ENCODE data around the gene TTC3. TPM values are rescaled to one million over a fixed set of nuclear protein-coding genes. Genes with fewer than 3 reads are reported as not detected.

The TTC3 gene
- polyA plus RNA-seq, 1 donor from 2014 or later: 332 TPM

DNA sequence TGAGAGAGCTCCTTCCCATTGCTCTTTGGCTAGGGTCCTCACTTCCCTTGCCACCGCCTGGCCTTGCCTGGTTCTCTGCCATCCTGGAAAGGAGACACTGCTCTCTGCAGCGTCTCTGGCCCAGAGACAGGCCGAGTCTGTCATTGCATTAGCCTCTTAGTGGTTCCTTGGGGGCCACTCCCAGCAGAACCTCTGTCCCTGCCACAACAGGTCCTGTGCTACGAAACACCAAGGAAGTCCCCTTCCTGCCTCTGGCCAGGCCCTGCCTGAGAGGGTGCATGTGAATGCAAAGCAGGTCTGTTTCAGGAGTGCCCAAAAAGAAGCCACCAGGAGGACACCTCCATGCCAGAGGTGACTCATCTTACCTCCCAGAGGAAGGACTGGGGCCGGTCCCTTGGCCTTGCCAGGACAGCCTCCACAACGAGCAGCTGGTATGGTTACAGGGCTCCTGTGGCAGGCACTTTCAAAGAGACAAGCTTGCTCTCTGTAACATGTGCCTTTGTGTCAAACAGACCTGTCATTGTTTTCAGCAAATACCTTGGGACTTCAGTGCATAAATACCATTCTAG is 134.5 kb downstream of the TTC3 start:
- Histone ChIP-seq H3K9ac (ENCODE audit: low read length) (no peak overlapping the region), H4K20me1 (ENCODE audit: insufficient read depth) (no peaks in the 10 kb centered on the region), H3K27me3 (ENCODE audit: insufficient read depth, low read depth, low read length) (no peaks in the 10 kb centered on the region), H3F3A (ENCODE audit: insufficient read depth, low read length, poor library complexity, severe bottlenecking) (no peaks in the 10 kb centered on the region), H3K9me3 (ENCODE audit: low read length) (no peaks in the 10 kb centered on the region), H3K9me2 (ENCODE audit: insufficient read depth, low read length) (no peaks in the 10 kb centered on the region), H3K36me3 (ENCODE audit: insufficient read depth, low read length) (peaks cover 12% of the 10 kb centered on the region), H3K4me2 (ENCODE audit: low read length) (no peak overlapping the region), H3K79me2 (replicated peaks; ENCODE audit: insufficient read depth, low read length) (no peaks in the 10 kb centered on the region), H3K4me3 (ENCODE audit: low read length) (no peak overlapping the region), H2AFZ (ENCODE audit: low read depth, low read length) (no peak overlapping the region), H3K27ac (ENCODE audit: low read length) (no peak overlapping the region)
- TF ChIP-seq TAF1 (IDR thresholded peaks at IDR 0.05; ENCODE audit: low read depth) (no peak), MXI1 (conservative IDR thresholded peaks at IDR 0.05; ENCODE audit: poor library complexity, severe bottlenecking) (peak; percentile 5), POLR2AphosphoS5 (IDR thresholded peaks at IDR 0.05) (peak; percentile 3)

DNA sequence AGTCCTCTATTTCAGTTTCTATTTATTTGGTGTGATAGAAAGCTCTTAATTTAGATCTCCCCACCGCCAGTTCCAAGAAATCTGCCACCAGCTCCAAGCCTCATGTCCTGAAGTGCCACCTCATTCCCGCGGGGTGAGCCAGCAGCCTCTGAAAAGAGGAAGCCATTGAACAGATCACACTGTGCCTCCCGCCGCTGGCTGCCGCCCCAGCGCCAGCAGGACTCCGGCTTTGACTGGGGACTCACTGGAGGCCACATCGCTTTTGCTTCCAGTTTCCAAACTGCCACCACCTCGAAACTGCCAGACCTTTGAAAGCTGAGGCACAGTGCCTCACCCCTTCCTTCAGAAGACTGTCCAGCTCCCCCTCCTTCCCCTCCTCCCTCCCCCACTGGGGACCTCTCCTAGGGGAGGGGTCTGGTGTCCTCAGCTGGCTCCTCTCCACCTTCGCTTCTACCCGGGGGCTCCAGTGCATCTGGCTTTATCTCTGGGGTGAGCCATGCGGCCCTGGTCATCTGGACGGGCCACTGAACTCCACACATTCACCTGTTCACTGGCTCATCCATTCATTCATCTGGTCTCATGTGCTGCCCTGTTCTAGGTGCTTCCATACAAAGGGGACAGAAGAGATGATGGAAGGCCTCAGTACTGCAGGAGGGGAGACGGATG is 135.1 kb downstream of the TTC3 start:
- H3K4me3 ChIP-seq (ENCODE audit: low read length): no peak overlapping the region
- no peaks in the 10 kb centered on the region for H3K79me2 ChIP-seq (replicated peaks; ENCODE audit: insufficient read depth, low read length)
- no peak overlapping the region for H3K4me2 ChIP-seq (ENCODE audit: low read length)
- no peak overlapping the region for H3K9ac ChIP-seq (ENCODE audit: low read length)
- H3K9me3 ChIP-seq (ENCODE audit: low read length): no peaks in the 10 kb centered on the region
- no peak overlapping the region for H3K27ac ChIP-seq (ENCODE audit: low read length)
- H3K9me2 ChIP-seq (ENCODE audit: insufficient read depth, low read length): no peaks in the 10 kb centered on the region
- no peaks in the 10 kb centered on the region for H3K27me3 ChIP-seq (ENCODE audit: insufficient read depth, low read depth, low read length)
- peaks cover 6% of the 10 kb centered on the region for H3K36me3 ChIP-seq (ENCODE audit: insufficient read depth, low read length)
- no peaks in the 10 kb centered on the region for H3F3A ChIP-seq (ENCODE audit: insufficient read depth, low read length, poor library complexity, severe bottlenecking)
- H4K20me1 ChIP-seq (ENCODE audit: insufficient read depth): no peaks in the 10 kb centered on the region
- no peak for TF ChIP-seq MXI1 (conservative IDR thresholded peaks at IDR 0.05; ENCODE audit: poor library complexity, severe bottlenecking)
- TF ChIP-seq, protein P1, sequence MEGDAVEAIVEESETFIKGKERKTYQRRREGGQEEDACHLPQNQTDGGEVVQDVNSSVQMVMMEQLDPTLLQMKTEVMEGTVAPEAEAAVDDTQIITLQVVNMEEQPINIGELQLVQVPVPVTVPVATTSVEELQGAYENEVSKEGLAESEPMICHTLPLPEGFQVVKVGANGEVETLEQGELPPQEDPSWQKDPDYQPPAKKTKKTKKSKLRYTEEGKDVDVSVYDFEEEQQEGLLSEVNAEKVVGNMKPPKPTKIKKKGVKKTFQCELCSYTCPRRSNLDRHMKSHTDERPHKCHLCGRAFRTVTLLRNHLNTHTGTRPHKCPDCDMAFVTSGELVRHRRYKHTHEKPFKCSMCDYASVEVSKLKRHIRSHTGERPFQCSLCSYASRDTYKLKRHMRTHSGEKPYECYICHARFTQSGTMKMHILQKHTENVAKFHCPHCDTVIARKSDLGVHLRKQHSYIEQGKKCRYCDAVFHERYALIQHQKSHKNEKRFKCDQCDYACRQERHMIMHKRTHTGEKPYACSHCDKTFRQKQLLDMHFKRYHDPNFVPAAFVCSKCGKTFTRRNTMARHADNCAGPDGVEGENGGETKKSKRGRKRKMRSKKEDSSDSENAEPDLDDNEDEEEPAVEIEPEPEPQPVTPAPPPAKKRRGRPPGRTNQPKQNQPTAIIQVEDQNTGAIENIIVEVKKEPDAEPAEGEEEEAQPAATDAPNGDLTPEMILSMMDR (IDR thresholded peaks at IDR 0.05; ENCODE audit: poor library complexity, severe bottlenecking): no peak
- TF ChIP-seq POLR2AphosphoS5 (IDR thresholded peaks at IDR 0.05): no peak
- TF ChIP-seq RAD21 (conservative IDR thresholded peaks at IDR 0.05): no peak
- TF ChIP-seq SMC3 (conservative IDR thresholded peaks at IDR 0.05; ENCODE audit: poor library complexity): no peak
- TF ChIP-seq, protein P2, sequence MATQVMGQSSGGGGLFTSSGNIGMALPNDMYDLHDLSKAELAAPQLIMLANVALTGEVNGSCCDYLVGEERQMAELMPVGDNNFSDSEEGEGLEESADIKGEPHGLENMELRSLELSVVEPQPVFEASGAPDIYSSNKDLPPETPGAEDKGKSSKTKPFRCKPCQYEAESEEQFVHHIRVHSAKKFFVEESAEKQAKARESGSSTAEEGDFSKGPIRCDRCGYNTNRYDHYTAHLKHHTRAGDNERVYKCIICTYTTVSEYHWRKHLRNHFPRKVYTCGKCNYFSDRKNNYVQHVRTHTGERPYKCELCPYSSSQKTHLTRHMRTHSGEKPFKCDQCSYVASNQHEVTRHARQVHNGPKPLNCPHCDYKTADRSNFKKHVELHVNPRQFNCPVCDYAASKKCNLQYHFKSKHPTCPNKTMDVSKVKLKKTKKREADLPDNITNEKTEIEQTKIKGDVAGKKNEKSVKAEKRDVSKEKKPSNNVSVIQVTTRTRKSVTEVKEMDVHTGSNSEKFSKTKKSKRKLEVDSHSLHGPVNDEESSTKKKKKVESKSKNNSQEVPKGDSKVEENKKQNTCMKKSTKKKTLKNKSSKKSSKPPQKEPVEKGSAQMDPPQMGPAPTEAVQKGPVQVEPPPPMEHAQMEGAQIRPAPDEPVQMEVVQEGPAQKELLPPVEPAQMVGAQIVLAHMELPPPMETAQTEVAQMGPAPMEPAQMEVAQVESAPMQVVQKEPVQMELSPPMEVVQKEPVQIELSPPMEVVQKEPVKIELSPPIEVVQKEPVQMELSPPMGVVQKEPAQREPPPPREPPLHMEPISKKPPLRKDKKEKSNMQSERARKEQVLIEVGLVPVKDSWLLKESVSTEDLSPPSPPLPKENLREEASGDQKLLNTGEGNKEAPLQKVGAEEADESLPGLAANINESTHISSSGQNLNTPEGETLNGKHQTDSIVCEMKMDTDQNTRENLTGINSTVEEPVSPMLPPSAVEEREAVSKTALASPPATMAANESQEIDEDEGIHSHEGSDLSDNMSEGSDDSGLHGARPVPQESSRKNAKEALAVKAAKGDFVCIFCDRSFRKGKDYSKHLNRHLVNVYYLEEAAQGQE (IDR thresholded peaks at IDR 0.05; ENCODE audit: borderline replicate concordance): no peak
- no peak for TF ChIP-seq EZH2 (IDR thresholded peaks at IDR 0.05; ENCODE audit: borderline replicate concordance, insufficient read depth, low read length, poor library complexity, severe bottlenecking)
- no peak for TF ChIP-seq EP300 (conservative IDR thresholded peaks at IDR 0.05; ENCODE audit: poor library complexity, severe bottlenecking)
- TF ChIP-seq TAF1 (IDR thresholded peaks at IDR 0.05; ENCODE audit: low read depth): no peak
- no peak overlapping the region for H2AFZ ChIP-seq (ENCODE audit: low read depth, low read length)

Measured in neural cell (in vitro differentiated cells).